ENCODE results near the gene PEAK1.
A peak's percentile ranks its signal among the peaks of the same experiment; 100 is the strongest.

Gene PEAK1

GRCh38 chr15:77420610-77421369 lies 886 bp upstream of the PEAK1 start, which contains the start of gene HMG20A (continued):
- TF ChIP-seq ZSCAN23 (tag by site-specific recombination; IDR thresholded peaks at IDR 0.05) (peak; percentile 94), PBX3 (CRISPR knock-in tag; IDR thresholded peaks at IDR 0.05) (0 out of 2 replicates have a peak, but pooled peaks have one; percentile 49), ZNF26 (tag by site-specific recombination; IDR thresholded peaks at IDR 0.05) (no peak), IKZF3 (tag by site-specific recombination; IDR thresholded peaks at IDR 0.05) (0 out of 2 replicates have a peak, but pooled peaks have one; percentile 11), ZNF398 (tag by site-specific recombination; IDR thresholded peaks at IDR 0.05) (peak; percentile 82)

GRCh38 chr15:77418966-77419835 lies 703 bp downstream of the PEAK1 start:
- Histone ChIP-seq H3K9me3 (ENCODE audit: control insufficient read depth, insufficient read depth, low read depth, low read length) (no peaks in the 10 kb centered on the region), H3K27ac (ENCODE audit: extremely low read depth, low read depth, low read length) (peak overlapping the region; percentile 86), H3K4me1 (ENCODE audit: control insufficient read depth, insufficient read depth, low read length) (peaks cover 32% of the 10 kb centered on the region), H3K4me3 (ENCODE audit: low read depth, low read length) (peak overlapping the region; percentile 73), H3K36me3 (ENCODE audit: control insufficient read depth in 2 of 2, insufficient read depth in 1 of 2, low read length in 2 of 2) (no peaks in the 10 kb centered on the region)
- CTCF ChIA-PET, result interaction anchor here (0.7 to 1.5 kb wide), 5 partner anchors 10 to 350 kb away, joined by 3 to 7 read pairs (median 3); no protein-coding TSS in a partner anchor
- POLR2A ChIA-PET, result interaction anchor here (0.8 to 1.6 kb wide), 4 partner anchors 13 to 220 kb away, joined by 3 to 4 read pairs (median 4); no protein-coding TSS in a partner anchor
- TF ChIP-seq ZFHX2 (tag by site-specific recombination; conservative IDR thresholded peaks at IDR 0.05) (peak; percentile 79), ZNF837 (tag by site-specific recombination; IDR thresholded peaks at IDR 0.05) (no peak), ZNF19 (tag by site-specific recombination; IDR thresholded peaks at IDR 0.05; ENCODE audit: low read depth) (no peak), PATZ1 (tag by site-specific recombination; IDR thresholded peaks at IDR 0.05) (peak; percentile 73), ZNF114 (tag by site-specific recombination; IDR thresholded peaks at IDR 0.05) (no peak), KLF10 (tag by site-specific recombination; IDR thresholded peaks at IDR 0.05) (no peak), ZBTB20 (tag by site-specific recombination; IDR thresholded peaks at IDR 0.05) (peak; percentile 37; the same call in 1 of the 2 replicates), ZNF10 (tag by site-specific recombination; IDR thresholded peaks at IDR 0.05) (no peak), OSR2 (tag by site-specific recombination; IDR thresholded peaks at IDR 0.05) (no peak), ZNF704 (tag by site-specific recombination; IDR thresholded peaks at IDR 0.05) (no peak), ZNF830 (tag by site-specific recombination; IDR thresholded peaks at IDR 0.05; ENCODE audit: low read depth) (no peak), CTCF (tag by site-specific recombination; IDR thresholded peaks at IDR 0.05) (peak; percentile 73), ZNF501 (tag by site-specific recombination; IDR thresholded peaks at IDR 0.05) (no peak), ZNF600 (tag by site-specific recombination; IDR thresholded peaks at IDR 0.05) (peak; percentile 68), KLF9 (tag by site-specific recombination; IDR thresholded peaks at IDR 0.05; ENCODE audit: low read depth) (no peak), ZNF658 (tag by site-specific recombination; IDR thresholded peaks at IDR 0.05) (no peak), ZBTB1 (tag by site-specific recombination; IDR thresholded peaks at IDR 0.05) (peak; percentile 82; the same call in 1 of the 2 replicates), ZNF585B (tag by site-specific recombination; IDR thresholded peaks at IDR 0.05) (0 out of 2 replicates have a peak, but pooled peaks have one; percentile 31)

Measured in HEK293 (cell line).